IMR-90 (cell line): Measurements from ENCODE around the gene LRRC3B. TPM values are rescaled to one million over a fixed set of nuclear protein-coding genes. Genes with fewer than 3 reads are reported as not detected.

Experiments
- ATAC-seq: fragments of 200-7000 bp; cut with Tn5 transposase; 2 replicates; pipeline ENCODE4 v1.9.1; 2020; ENCODE audit warnings: low read depth, mild to moderate bottlenecking, moderate library complexity
- BruUV-seq: library from RNA; stranded (reverse); fragments of 400-500 nt; replicated peaks from 2 replicates; lab custom pipeline; 2021; lab: Mats Ljungman, UMichigan
- CTCF ChIA-PET: fragments of 300-600 bp; formaldehyde crosslinking; extraction: SDS; loops from one replicate; lab custom pipeline; 2021; ENCODE audit warnings: antibody characterized with exemption; lab: Yijun Ruan, JAX
- POLR2A ChIA-PET: fragments of 300-600 bp; sonication (Branson Sonifier 250); formaldehyde crosslinking; loops from one replicate; lab custom pipeline; 2022; ENCODE audit warnings: antibody characterized with exemption; ENCODE audit not compliant: unreplicated experiment; lab: Charles Lee
- DNase-seq: peaks from one replicate; pipeline ENCODE4 v3.0.0; 2013
- H2AFZ ChIP-seq: replicated peaks from 2 replicates; pipeline ENCODE3; 2013; ENCODE audit warnings: low read length, mild to moderate bottlenecking; ENCODE audit not compliant: poor library complexity
- H2AK5ac ChIP-seq: 2 replicates; pipeline ENCODE4 v1.6.1; 2013; ENCODE audit warnings: low read depth, low read length, inconsistent platforms
- H2AK9ac ChIP-seq: replicated peaks from 2 replicates; pipeline ENCODE3; 2013; ENCODE audit warnings: mild to moderate bottlenecking, low read depth, low read length, moderate library complexity; ENCODE audit not compliant: poor library complexity
- H2BK120ac ChIP-seq: 2 replicates; pipeline ENCODE4 v1.6.1; 2013; ENCODE audit warnings: low read depth, low read length, inconsistent platforms
- H2BK15ac ChIP-seq: 3 replicates; pipeline ENCODE4 v1.6.1; 2013; ENCODE audit warnings: low read depth, low read length, inconsistent platforms
- H2BK20ac ChIP-seq: 2 replicates; pipeline ENCODE4 v1.6.1; 2013; ENCODE audit warnings: low read depth, mild to moderate bottlenecking, inconsistent platforms, low read length, moderate library complexity
- H2BK5ac ChIP-seq: 2 replicates; pipeline ENCODE4 v1.6.1; 2013; ENCODE audit warnings: mild to moderate bottlenecking, low read depth, low read length, inconsistent platforms; ENCODE audit not compliant: poor library complexity, severe bottlenecking
- H3K14ac ChIP-seq: replicated peaks from 2 replicates; pipeline ENCODE4 v1.6.1; 2013; ENCODE audit warnings: low read depth, low read length, inconsistent platforms
- H3K18ac ChIP-seq: 2 replicates; pipeline ENCODE4 v1.6.1; 2013; ENCODE audit warnings: low read depth, low read length, control low read depth
- H3K23ac ChIP-seq: 2 replicates; pipeline ENCODE4 v1.6.1; 2013; ENCODE audit warnings: low read depth, low read length, inconsistent platforms
- H3K27ac ChIP-seq: 2 replicates; pipeline ENCODE4 v1.5.1; 2013; ENCODE audit warnings: mild to moderate bottlenecking, control low read depth, low read length; ENCODE audit not compliant: insufficient read depth
- H3K27me3 ChIP-seq: 2 replicates; pipeline ENCODE4 v1.6.1; 2013; ENCODE audit warnings: low read length; ENCODE audit not compliant: control insufficient read depth, insufficient read depth
- H3K36me3 ChIP-seq: 2 replicates; pipeline ENCODE4 v1.6.1; 2013; ENCODE audit warnings: low read length, mixed read lengths; ENCODE audit not compliant: control insufficient read depth, insufficient read depth
- H3K4ac ChIP-seq: 2 replicates; pipeline ENCODE4 v1.6.1; 2013; ENCODE audit warnings: low read depth, low read length, inconsistent platforms
- H3K4me1 ChIP-seq: 2 replicates; pipeline ENCODE4 v1.6.1; 2013; ENCODE audit warnings: low read length, mixed read lengths; ENCODE audit not compliant: control insufficient read depth, insufficient read depth
- H3K4me2 ChIP-seq: 2 replicates; pipeline ENCODE4 v1.6.1; 2013; ENCODE audit warnings: low read depth, mild to moderate bottlenecking, control low read depth, low read length, moderate library complexity
- H3K4me3 ChIP-seq: 2 replicates; pipeline ENCODE4 v1.5.1; 2013; ENCODE audit warnings: low read depth, mild to moderate bottlenecking, control low read depth, low read length, moderate library complexity; ENCODE audit not compliant: insufficient read depth
- H3K56ac ChIP-seq: 2 replicates; pipeline ENCODE4 v1.6.1; 2013; ENCODE audit warnings: low read length, inconsistent platforms; ENCODE audit not compliant: insufficient read depth; ENCODE audit errors: extremely low read depth
- H3K79me1 ChIP-seq, 2 experiments: 2 replicates each; pipeline ENCODE4 v1.6.1; 2013; ENCODE audit warnings: low read length in 2 of 2, inconsistent platforms in 1 of 2, low read depth in 1 of 2
- H3K9ac ChIP-seq: 2 replicates; pipeline ENCODE4 v1.6.1; 2013; ENCODE audit warnings: low read depth, low read length, control low read depth
- H3K9me1 ChIP-seq: 2 replicates; pipeline ENCODE4 v1.6.1; 2013; ENCODE audit warnings: low read length, inconsistent platforms; ENCODE audit not compliant: insufficient read depth
- H3K9me3 ChIP-seq: 2 replicates; pipeline ENCODE4 v1.6.1; 2013; ENCODE audit warnings: low read length; ENCODE audit not compliant: control insufficient read depth, insufficient read depth
- H4K20me1 ChIP-seq: 2 replicates; pipeline ENCODE4 v1.6.1; 2013; ENCODE audit warnings: low read length, inconsistent platforms; ENCODE audit not compliant: insufficient read depth
- H4K5ac ChIP-seq: 2 replicates; pipeline ENCODE4 v1.6.1; 2013; ENCODE audit warnings: mild to moderate bottlenecking, low read depth, low read length, control low read depth
- H4K8ac ChIP-seq, 2 experiments: 2 replicates each; pipeline ENCODE4 v1.6.1; 2013; ENCODE audit warnings: low read depth in 2 of 2, low read length in 2 of 2, control low read depth in 1 of 2, inconsistent platforms in 1 of 2
- H4K91ac ChIP-seq: 2 replicates; pipeline ENCODE4 v1.6.1; 2013; ENCODE audit warnings: low read depth, low read length, inconsistent platforms; ENCODE audit not compliant: insufficient read depth
- BHLHE40 ChIP-seq: fragments of 150-350 bp; IDR thresholded peaks from 2 replicates; pipeline ENCODE4 v1.6.1; 2016; ENCODE audit warnings: mild to moderate bottlenecking, low read depth, low read length
- CEBPB ChIP-seq: IDR thresholded peaks from 2 replicates; pipeline ENCODE4 v1.6.1; 2012; ENCODE audit warnings: low read depth, low read length, improper control_type of control experiment
- CHD1 ChIP-seq: IDR thresholded peaks from 2 replicates; pipeline ENCODE4 v1.6.1; 2012; ENCODE audit warnings: low read depth, low read length, improper control_type of control experiment
- CTCF ChIP-seq: conservative IDR thresholded peaks from 2 replicates; pipeline ENCODE4 v1.5.1; 2012; ENCODE audit warnings: mild to moderate bottlenecking, low read depth, low read length, improper control_type of control experiment
- ELK1 ChIP-seq: fragments of 150-350 bp; IDR thresholded peaks from 2 replicates; pipeline ENCODE4 v1.6.1; 2016; ENCODE audit warnings: low read depth, mild to moderate bottlenecking, low read length, moderate library complexity, borderline replicate concordance
- FOS ChIP-seq: fragments of 150-350 bp; IDR thresholded peaks from 2 replicates; pipeline ENCODE4 v1.6.1; 2016; ENCODE audit warnings: low read depth, low read length
- MAFK ChIP-seq: IDR thresholded peaks from 2 replicates; pipeline ENCODE4 v1.6.1; 2012; ENCODE audit warnings: low read depth, low read length, improper control_type of control experiment
- MAZ ChIP-seq: IDR thresholded peaks from 2 replicates; pipeline ENCODE4 v1.6.1; 2012; ENCODE audit warnings: low read depth, mild to moderate bottlenecking, low read length, improper control_type of control experiment, moderate library complexity, borderline replicate concordance
- MXI1 ChIP-seq: IDR thresholded peaks from 2 replicates; pipeline ENCODE4 v1.6.1; 2012; ENCODE audit warnings: low read depth, mild to moderate bottlenecking, low read length, moderate library complexity, borderline replicate concordance
- NFE2L2 ChIP-seq: fragments of 150-350 bp; IDR thresholded peaks from 2 replicates; pipeline ENCODE4 v1.6.1; 2016; ENCODE audit warnings: low read depth, mild to moderate bottlenecking, low read length
- POLR2A ChIP-seq: IDR thresholded peaks from 2 replicates; pipeline ENCODE4 v1.6.1; 2012; ENCODE audit warnings: mild to moderate bottlenecking, low read depth, low read length
- RAD21 ChIP-seq: IDR thresholded peaks from 2 replicates; pipeline ENCODE4 v1.6.1; 2012; ENCODE audit warnings: low read length, improper control_type of control experiment
- RCOR1 ChIP-seq: IDR thresholded peaks from 2 replicates; pipeline ENCODE4 v1.6.1; 2012; ENCODE audit warnings: mild to moderate bottlenecking, low read length, improper control_type of control experiment; ENCODE audit not compliant: insufficient replicate concordance
- RFX5 ChIP-seq: IDR thresholded peaks from 2 replicates; pipeline ENCODE4 v1.8.0; 2012; ENCODE audit warnings: low read depth, mild to moderate bottlenecking, low read length, moderate library complexity
- SMC3 ChIP-seq: fragments of 150-350 bp; IDR thresholded peaks from 2 replicates; pipeline ENCODE4 v1.6.1; 2016; ENCODE audit warnings: low read depth, mild to moderate bottlenecking, antibody characterized with exemption, low read length, moderate library complexity
- USF2 ChIP-seq: fragments of 150-350 bp; IDR thresholded peaks from 2 replicates; pipeline ENCODE4 v1.6.1; 2017; ENCODE audit warnings: mild to moderate bottlenecking, antibody characterized with exemption, low read length, low read depth
- dilution Hi-C: fragments of 300-500 bp; cut with HindIII; formaldehyde crosslinking; loops from one replicate; pipeline ENCODE4 v1.14.3; 2018; ENCODE audit warnings: low sequenced_read_pairs; ENCODE audit not compliant: unreplicated experiment
- in situ Hi-C: fragments of 300-500 bp; cut with MboI; formaldehyde crosslinking; loops from 3 replicates; pipeline ENCODE4 v1.14.3; 2019; ENCODE audit warnings: low sequenced_read_pairs, inconsistent platforms, mixed read lengths
- intact Hi-C: fragments of 100-400 bp; cut with micrococcal nuclease; formaldehyde crosslinking; loops from 2 replicates; pipeline ENCODE4 v1.10.0; 2022
- polyA plus RNA-seq, 3 experiments: library from polyadenylated mRNA; depleted of rRNA; stranded (reverse); fragments of >200 nt; gene quantifications; 2 replicates each; pipeline ENCODE4 v1.2.3, GENCODE V29; 2012; ENCODE audit warnings: low replicate concordance in 1 of 3
- total RNA-seq: library from RNA; depleted of rRNA; stranded (reverse); fragments of >200 nt; gene quantifications from 2 replicates; pipeline ENCODE4 v1.2.3, GENCODE V29; 2012

Gene LRRC3B
- total and polyA plus RNA-seq, 2 of the 4 experiments (the other 2 are of a cell fraction): not detected

GRCh38 chr3:26574766-26575165, 47.8 kb upstream of the LRRC3B start:
- Histone ChIP-seq H3K9me3 (0 out of 2 replicates have a peak, but pooled peaks cover 5% of the 10 kb centered on the region), H2BK5ac (no peak overlapping the region), H3K23ac (no peak overlapping the region), H3K27me3 (no peaks in the 10 kb centered on the region), H3K14ac (no peak overlapping the region), H3K27ac (no peak overlapping the region), H4K8ac (no peak overlapping the region), H4K5ac (no peak overlapping the region), H4K20me1 (no peaks in the 10 kb centered on the region), H3K4ac (no peak overlapping the region), H3K4me2 (no peak overlapping the region), H3K79me1 (no peaks in the 10 kb centered on the region), H2BK15ac (no peak overlapping the region), H3K4me3 (no peak overlapping the region), H3K4me1 (no peaks in the 10 kb centered on the region), H3K9me1 (no peaks in the 10 kb centered on the region), H3K9ac (no peak overlapping the region), H3K56ac (no peak overlapping the region), H2BK120ac (no peak overlapping the region), H2BK20ac (no peak overlapping the region), H4K91ac (no peak overlapping the region), H2AK5ac (no peak overlapping the region), H3K36me3 (no peaks in the 10 kb centered on the region), H3K18ac (no peak overlapping the region), H2AFZ (no peak overlapping the region), H2AK9ac (no peak overlapping the region)
- intact Hi-C loops (no loop called here), dilution Hi-C loops (no loop called here), in situ Hi-C loops (no loop called here)
- DNase-seq: no peak
- ATAC-seq: no peak
- ChIA-PET POLR2A (no interaction called here), CTCF (no interaction called here)
- no peak for TF ChIP-seq NFE2L2
- TF ChIP-seq FOS: no peak
- TF ChIP-seq CHD1: no peak
- TF ChIP-seq MXI1: no peak
- no peak for TF ChIP-seq RFX5
- TF ChIP-seq SMC3: no peak
- no peak for TF ChIP-seq MAZ
- TF ChIP-seq CEBPB: no peak
- no peak for TF ChIP-seq CTCF
- no peak for TF ChIP-seq USF2
- no peak for TF ChIP-seq POLR2A
- TF ChIP-seq RCOR1: no peak
- TF ChIP-seq BHLHE40: no peak
- TF ChIP-seq RAD21: no peak
- no peak for TF ChIP-seq MAFK
- TF ChIP-seq ELK1: no peak
- no TSS peak for BruUV-seq
